Gastrocnemius medialis (tissue), 4 donors: Measurements from ENCODE around the gene ISG20L2. TPM values are rescaled to one million over a fixed set of nuclear protein-coding genes. Genes with fewer than 3 reads are reported as not detected.

Source experiments
- ATAC-seq, 2 donors: fragments of 150-250 bp; one replicate each; pipeline ENCODE4 v1.9.1; 2016
- DNase-seq, 2 donors: peaks; one replicate each; pipeline ENCODE4 v3.0.0-alpha.2; 2019
- H3K27ac ChIP-seq, 4 donors: fragments of 200-600 bp; sonication (generic); 1 replicate in 1 of 4; 2 replicates in 3 of 4; pipeline ENCODE4 v1.5.1; 2016 to 2018; ENCODE audit warnings: mild to moderate bottlenecking in 2 of 4, moderate library complexity in 1 of 4
- H3K27me3 ChIP-seq, 3 donors: fragments of 200-600 bp; sonication (generic) in 2 of 3; 1 replicate in 1 of 3; 2 replicates in 2 of 3; pipeline versions ENCODE4 v1.5.1 to v1.6.0; 2016 to 2019; ENCODE audit warnings: mild to moderate bottlenecking in 1 of 3, moderate library complexity in 1 of 3
- H3K36me3 ChIP-seq, 2 donors: fragments of 200-600 bp; sonication (generic) in 1 of 2; one replicate each; pipeline ENCODE4 v1.5.1; 2017 to 2018
- H3K4me1 ChIP-seq, 2 donors: fragments of 200-600 bp; sonication (generic) in 1 of 2; one replicate each; pipeline ENCODE4 v1.5.1; 2016 to 2017; ENCODE audit warnings: mild to moderate bottlenecking in 2 of 2
- H3K4me3 ChIP-seq, 4 donors: fragments of 200-600 bp; sonication (generic) in 3 of 4; 1 replicate in 1 of 4; 2 replicates in 3 of 4; pipeline ENCODE4 v1.5.1; 2016 to 2019; ENCODE audit warnings: mild to moderate bottlenecking in 2 of 4
- H3K9me3 ChIP-seq, 3 donors: fragments of 200-600 bp; sonication (generic) in 2 of 3; 1 replicate in 1 of 3; 2 replicates in 2 of 3; pipeline ENCODE4 v1.5.1; 2016 to 2019
- CTCF ChIP-seq, 5 experiments: fragments of 450-650 bp in 3 of 5; fragments of 200-600 bp in 2 of 5; sonication (generic) in 2 of 5; IDR thresholded peaks in 4 of 5; conservative IDR thresholded peaks in 1 of 5; 1 replicate in 4 of 5; 2 replicates in 1 of 5; pipeline ENCODE4 v1.5.1; 2016 to 2019; ENCODE audit warnings: antibody characterized with exemption in 5 of 5, mild to moderate bottlenecking in 3 of 5, moderate library complexity in 3 of 5
- POLR2A ChIP-seq, 2 donors: fragments of 450-650 bp; IDR thresholded peaks; one replicate each; pipeline ENCODE4 v1.6.1; 2017; ENCODE audit warnings: antibody characterized with exemption in 2 of 2, mild to moderate bottlenecking in 2 of 2, moderate library complexity in 2 of 2
- in situ Hi-C, 4 donors: fragments of 200-750 bp; cut with MboI; loops; one replicate each; pipeline versions ENCODE4 v1.15.0 to v1.8.0; 2017; ENCODE audit warnings: low sequenced_read_pairs in 4 of 4
- intact Hi-C: fragments of 100-400 bp; cut with DNase I; formaldehyde crosslinking; loops from one replicate; pipeline ENCODE4 v1.15.1; 2023; ENCODE audit warnings: low total_unique reads
- total RNA-seq, 4 donors: library from RNA; depleted of rRNA; stranded (reverse); fragments of >200 nt; gene quantifications; one replicate each; pipeline versions ENCODE4 v1.1.0 to v1.2.3, GENCODE V29; 2016

ISG20L2 gene
- total RNA-seq, 4 donors from 2014 or later, result 9.5 to 16.4 (median 15.1) TPM

GRCh38 chr1:156754219-156754618, 25.7 kb upstream of the ISG20L2 start:
- H3K9me3 ChIP-seq, result no peaks in the 10 kb centered on the region
- peaks cover 31 to 35% of the 10 kb centered on the region in 2 donors for H3K4me1 ChIP-seq
- intact Hi-C loops (no loop called here), in situ Hi-C loops (no loop called here)
- H3K4me3 ChIP-seq, result no peak overlapping the region
- H3K36me3 ChIP-seq, result no peaks in the 10 kb centered on the region
- H3K27me3 ChIP-seq, result no peaks in the 10 kb centered on the region
- DNase-seq, result peak in 1 of 2 donors; percentile 56
- no peak for TF ChIP-seq CTCF (IDR thresholded peaks at IDR 0.05 in 4 of 5, conservative IDR thresholded peaks at IDR 0.05 in 1 of 5)
- no peak for TF ChIP-seq POLR2A (IDR thresholded peaks at IDR 0.05)
- H3K27ac ChIP-seq, result peak overlapping the region in 3 of 4 donors; percentile 41 to 100 (median 100)
- peak in 1 of 2 donors; percentile 13 for ATAC-seq

DNA sequence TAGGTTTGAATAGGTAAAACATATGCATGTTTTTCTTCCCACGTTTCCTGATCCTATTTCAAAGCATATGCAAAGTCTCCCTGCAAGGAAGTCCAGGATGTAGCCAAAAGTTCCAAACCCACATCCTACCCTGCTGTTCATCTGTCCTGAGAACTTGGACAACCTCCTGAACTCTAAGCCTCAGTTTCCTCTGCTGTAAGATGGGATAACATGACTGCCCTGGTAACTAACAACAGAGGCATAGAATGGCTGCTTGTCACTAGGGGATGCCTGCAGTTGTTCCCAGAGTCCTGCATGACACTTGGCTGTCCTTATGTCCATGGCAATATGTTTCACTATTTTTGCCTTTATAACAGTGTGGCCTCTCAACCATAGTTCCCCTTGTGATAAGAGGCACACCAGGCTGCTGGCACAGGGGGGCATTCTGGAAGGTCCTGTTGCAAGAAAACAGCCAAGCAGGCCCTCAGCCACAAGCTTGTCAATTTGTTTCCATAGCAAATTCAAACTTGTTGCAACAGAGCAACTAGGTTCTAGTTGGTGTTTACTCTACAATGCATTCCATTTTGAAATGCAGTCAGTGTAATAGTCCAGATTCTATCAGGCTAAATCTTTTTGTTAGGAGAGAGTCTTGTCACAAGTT, 24.4 kb upstream of the ISG20L2 start:
- H3K4me1 ChIP-seq, result peaks cover 39 to 48% of the 10 kb centered on the region in 2 donors
- DNase-seq, result no peak
- no peaks in the 10 kb centered on the region for H3K9me3 ChIP-seq
- peak overlapping the region; percentile 86 to 100 (median 96) for H3K4me3 ChIP-seq
- no peaks in the 10 kb centered on the region for H3K36me3 ChIP-seq
- no peak for ATAC-seq
- in situ Hi-C loops (no loop called here), intact Hi-C loops (no loop called here)
- no peak for TF ChIP-seq CTCF (IDR thresholded peaks at IDR 0.05 in 4 of 5, conservative IDR thresholded peaks at IDR 0.05 in 1 of 5)
- no peak for TF ChIP-seq POLR2A (IDR thresholded peaks at IDR 0.05)
- H3K27me3 ChIP-seq, result no peaks in the 10 kb centered on the region
- peak overlapping the region; percentile 94 to 100 (median 100) for H3K27ac ChIP-seq

DNA sequence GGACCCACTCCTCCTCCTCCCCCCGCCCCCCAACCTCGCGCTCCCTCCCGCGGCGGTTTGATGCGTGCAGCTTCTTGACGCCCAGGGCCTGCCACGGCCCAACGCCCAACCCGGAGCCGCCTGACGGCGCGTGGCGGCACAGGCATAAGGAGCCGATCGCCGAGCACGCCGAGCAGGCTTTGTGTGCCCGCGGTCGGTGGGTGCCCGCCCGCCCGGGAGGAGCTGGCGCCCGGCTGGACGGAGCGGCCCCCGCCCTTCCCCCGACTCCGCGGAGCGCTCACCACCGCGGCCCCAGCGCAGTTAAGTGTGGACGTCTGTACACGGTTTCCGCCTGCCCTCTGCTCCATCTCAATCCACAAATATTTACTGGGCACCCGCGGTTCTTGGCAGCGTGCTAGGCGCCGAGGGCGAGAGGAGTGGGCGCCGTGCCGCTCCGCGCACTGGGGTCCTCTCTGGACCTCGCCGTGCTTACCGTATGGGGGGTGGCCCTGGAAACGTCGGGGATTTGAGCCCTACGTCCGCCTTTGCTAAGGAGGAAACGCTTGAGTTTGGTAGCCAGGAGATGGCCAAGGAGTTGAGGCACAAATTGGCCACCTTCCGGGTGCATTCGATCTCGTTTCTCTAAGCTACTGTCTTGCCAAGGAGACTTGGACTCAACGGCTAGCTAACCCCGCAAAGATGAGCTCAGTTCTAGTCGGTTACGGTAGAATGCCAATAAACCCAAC, 23.4 kb upstream of the ISG20L2 start:
- Histone ChIP-seq H3K36me3 (no peaks in the 10 kb centered on the region), H3K9me3 (no peaks in the 10 kb centered on the region), H3K4me1 (peaks cover 46 to 55% of the 10 kb centered on the region in 2 donors), H3K27me3 (no peaks in the 10 kb centered on the region), H3K27ac (peak overlapping the region; percentile 94 to 100 (median 100)), H3K4me3 (peak overlapping the region; percentile 86 to 100 (median 96))
- ATAC-seq (peak; percentile 57 to 63), DNase-seq (peak; percentile 99)
- TF ChIP-seq CTCF (IDR thresholded peaks at IDR 0.05 in 4 of 5, conservative IDR thresholded peaks at IDR 0.05 in 1 of 5) (no peak), POLR2A (IDR thresholded peaks at IDR 0.05) (peak; percentile 79 to 88)
- intact Hi-C loops, result loop anchor here (1.0 kb wide), 2 partner anchors 15 to 24 kb away; partner anchors contain the start of genes ISG20L2, METTL25B and PRCC
- in situ Hi-C loops, result no loop called here

DNA sequence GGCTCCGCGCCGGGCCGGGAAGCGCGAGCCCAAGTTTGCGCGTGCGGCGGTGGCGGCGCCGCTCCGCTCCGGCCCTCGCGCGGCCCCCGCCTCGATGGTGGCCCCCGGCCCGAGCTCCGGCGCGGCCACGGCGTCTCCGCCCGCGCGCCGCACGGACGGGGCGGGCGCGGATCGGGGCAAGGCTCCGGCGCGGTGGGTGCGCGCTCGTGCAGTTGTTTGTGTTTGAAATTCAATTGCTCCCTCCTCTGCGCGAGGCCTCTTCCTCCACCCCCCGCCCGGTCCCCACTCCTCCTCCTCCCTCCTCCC, 22.8 kb upstream of the ISG20L2 start, which contains the start of gene HDGF:
Gene HDGF (minus strand): TSS at position 225 of the 306 bp plus-strand sequence. CDS start 246 bp downstream, outside the sequence.
- H3K27me3 ChIP-seq, result no peaks in the 10 kb centered on the region
- H3K4me1 ChIP-seq, result peaks cover 47 to 56% of the 10 kb centered on the region in 2 donors
- in situ Hi-C loops, result no loop called here
- intact Hi-C loops, result loop anchor here (1.0 kb wide), 2 partner anchors 16 to 23 kb away; partner anchors contain the start of genes ISG20L2, METTL25B and PRCC
- TF ChIP-seq CTCF (IDR thresholded peaks at IDR 0.05 in 4 of 5, conservative IDR thresholded peaks at IDR 0.05 in 1 of 5), result no peak
- peak; percentile 70 to 85 for TF ChIP-seq POLR2A (IDR thresholded peaks at IDR 0.05)
- no peak for DNase-seq
- H3K9me3 ChIP-seq, result no peaks in the 10 kb centered on the region
- no peaks in the 10 kb centered on the region for H3K36me3 ChIP-seq
- peak within 1 kb of the TSS; percentile 86 to 100 (median 96) for H3K4me3 ChIP-seq
- peak; percentile 5 to 11 for ATAC-seq
- H3K27ac ChIP-seq, result peak within 1 kb of the TSS; percentile 94 to 100 (median 100)
